AG10803 (cell line): Measurements from ENCODE around the gene PNPO.
A peak's percentile ranks its signal among the peaks of the same experiment; 100 is the strongest.

Experiments used
- DNase-seq: peaks from one replicate; pipeline ENCODE4 v3.0.0; 2010; ENCODE audit warnings: low read depth
- H3K4me3 ChIP-seq: 2 replicates; pipeline ENCODE4 v1.5.1; 2011; ENCODE audit warnings: mild to moderate bottlenecking, low read length, control low read depth
- CTCF ChIP-seq: conservative IDR thresholded peaks from 2 replicates; pipeline ENCODE4 v1.5.1; 2011; ENCODE audit warnings: mild to moderate bottlenecking, low read length, control low read depth, inconsistent platforms

Gene PNPO

GRCh38 chr17:47969930-47970724 lies 28.8 kb downstream of the PNPO start:
- no peak for TF ChIP-seq CTCF
- DNase-seq = no peak
- peak overlapping the region; percentile 51 for H3K4me3 ChIP-seq

- TF ChIP-seq CTCF = peak; percentile 81
- H3K4me3 ChIP-seq = peak within 1 kb of the TSS; percentile 97
- peak; percentile 98 for DNase-seq
Measured at GRCh38 chr17:47970725-47971499, 29.5 kb downstream of the PNPO start, which contains the start of gene CDK5RAP3. CDK5RAP3 (plus strand) TSS chr17:47971113; CDS start chr17:47971147, 34 bp downstream.

- no peak for DNase-seq
- TF ChIP-seq CTCF = no peak
- no peak overlapping the region for H3K4me3 ChIP-seq
Measured at GRCh38 chr17:47973541-47973940, 32.2 kb downstream of the PNPO start.

- TF ChIP-seq CTCF = no peak
- no peak overlapping the region for H3K4me3 ChIP-seq
- DNase-seq = no peak
Measured at GRCh38 chr17:47975189-47975822, 33.9 kb downstream of the PNPO start.

- DNase-seq = no peak
- no peak for TF ChIP-seq CTCF
- H3K4me3 ChIP-seq = no peak overlapping the region
Measured at GRCh38 chr17:47975823-47976205, 34.4 kb downstream of the PNPO start.

GRCh38 chr17:47978324-47978723 lies 37.0 kb downstream of the PNPO start:
- peak; percentile 56 for DNase-seq
- TF ChIP-seq CTCF = peak; percentile 80
- H3K4me3 ChIP-seq = no peak overlapping the region
